GM12872 (cell line): ENCODE results near the gene OR1D5.
"Not testable (repeated sequence)": the region's sequence is repeated elsewhere in the genome, so short reads cannot be mapped to it uniquely, and the experiment has no call there.

ENCODE experiments used
- TF ChIP-seq, protein P1 (sequence below): IDR thresholded peaks from 3 replicates; pipeline ENCODE4 v1.5.1; 2011; ENCODE audit warnings: low read depth, mild to moderate bottlenecking, low read length, moderate library complexity; ENCODE audit not compliant: insufficient read depth

The OR1D5 gene, protein sequence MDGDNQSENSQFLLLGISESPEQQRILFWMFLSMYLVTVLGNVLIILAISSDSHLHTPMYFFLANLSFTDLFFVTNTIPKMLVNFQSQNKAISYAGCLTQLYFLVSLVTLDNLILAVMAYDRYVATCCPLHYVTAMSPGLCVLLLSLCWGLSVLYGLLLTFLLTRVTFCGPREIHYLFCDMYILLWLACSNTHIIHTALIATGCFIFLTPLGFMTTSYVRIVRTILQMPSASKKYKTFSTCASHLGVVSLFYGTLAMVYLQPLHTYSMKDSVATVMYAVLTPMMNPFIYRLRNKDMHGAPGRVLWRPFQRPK

GRCh38 chr17:3063507-3063906 is at the start of gene OR1D5:
OR1D5 (minus strand) TSS chr17:3063607; CDS start chr17:3063607, 0 bp downstream.
- TF ChIP-seq, protein P1, sequence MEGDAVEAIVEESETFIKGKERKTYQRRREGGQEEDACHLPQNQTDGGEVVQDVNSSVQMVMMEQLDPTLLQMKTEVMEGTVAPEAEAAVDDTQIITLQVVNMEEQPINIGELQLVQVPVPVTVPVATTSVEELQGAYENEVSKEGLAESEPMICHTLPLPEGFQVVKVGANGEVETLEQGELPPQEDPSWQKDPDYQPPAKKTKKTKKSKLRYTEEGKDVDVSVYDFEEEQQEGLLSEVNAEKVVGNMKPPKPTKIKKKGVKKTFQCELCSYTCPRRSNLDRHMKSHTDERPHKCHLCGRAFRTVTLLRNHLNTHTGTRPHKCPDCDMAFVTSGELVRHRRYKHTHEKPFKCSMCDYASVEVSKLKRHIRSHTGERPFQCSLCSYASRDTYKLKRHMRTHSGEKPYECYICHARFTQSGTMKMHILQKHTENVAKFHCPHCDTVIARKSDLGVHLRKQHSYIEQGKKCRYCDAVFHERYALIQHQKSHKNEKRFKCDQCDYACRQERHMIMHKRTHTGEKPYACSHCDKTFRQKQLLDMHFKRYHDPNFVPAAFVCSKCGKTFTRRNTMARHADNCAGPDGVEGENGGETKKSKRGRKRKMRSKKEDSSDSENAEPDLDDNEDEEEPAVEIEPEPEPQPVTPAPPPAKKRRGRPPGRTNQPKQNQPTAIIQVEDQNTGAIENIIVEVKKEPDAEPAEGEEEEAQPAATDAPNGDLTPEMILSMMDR = not testable (repeated sequence)

GRCh38 chr17:3104322-3104721 is 40.9 kb upstream of the OR1D5 start, which contains the start of gene OR1D2:
OR1D2 (minus strand) TSS chr17:3104422; CDS start chr17:3092996, 11,426 bp downstream.
- TF ChIP-seq, protein P1 = no peak

- TF ChIP-seq, protein P1 = no peak
Observed at GRCh38 chr17:3049705-3050295, 13.6 kb downstream of the OR1D5 start.

DNA sequence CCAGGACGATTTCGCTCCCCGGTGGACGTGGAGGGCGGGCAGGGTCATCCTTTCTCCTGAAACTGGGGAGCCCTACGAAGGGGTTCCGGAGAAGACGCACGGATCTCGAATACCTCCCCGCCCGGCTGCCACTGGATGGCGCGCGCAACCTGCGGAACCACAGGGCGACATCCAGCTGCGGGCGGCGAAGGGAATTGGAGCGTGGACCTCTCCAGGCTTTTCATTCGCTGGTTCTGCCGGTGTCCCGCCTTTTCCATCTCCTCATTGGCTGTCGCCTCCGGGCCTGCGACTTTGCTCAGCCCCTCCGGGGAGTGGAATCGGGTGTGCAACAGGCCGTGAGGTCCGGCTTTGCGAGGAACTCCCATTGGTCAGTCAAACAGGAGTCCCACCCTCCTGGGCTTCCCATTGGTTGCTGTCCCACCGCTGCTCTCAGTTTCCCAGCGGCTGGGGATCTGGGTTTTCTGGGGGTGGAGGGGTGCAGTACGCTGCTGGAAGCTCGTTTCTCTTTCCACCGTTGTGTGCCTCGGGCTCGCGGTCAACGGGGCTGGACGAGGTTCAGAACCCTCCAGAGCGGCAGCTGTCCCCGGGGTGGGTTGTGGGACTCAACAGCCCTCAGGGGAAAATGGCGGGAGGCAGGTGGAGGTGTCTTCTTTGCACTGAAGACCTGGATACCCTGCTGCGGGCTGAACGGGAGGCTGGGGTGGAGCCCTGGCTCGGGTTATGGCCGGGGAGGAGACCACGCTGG is 14.5 kb downstream of the OR1D5 start:
- TF ChIP-seq, protein P1 = peak; percentile 55

GRCh38 chr17:3046753-3047152 is 16.7 kb downstream of the OR1D5 start:
- TF ChIP-seq, protein P1 = no peak

- TF ChIP-seq, protein P1 = peak; percentile 52; the same call in 2 of the 3 replicates
Observed at GRCh38 chr17:3043737-3044365, 19.6 kb downstream of the OR1D5 start.

DNA sequence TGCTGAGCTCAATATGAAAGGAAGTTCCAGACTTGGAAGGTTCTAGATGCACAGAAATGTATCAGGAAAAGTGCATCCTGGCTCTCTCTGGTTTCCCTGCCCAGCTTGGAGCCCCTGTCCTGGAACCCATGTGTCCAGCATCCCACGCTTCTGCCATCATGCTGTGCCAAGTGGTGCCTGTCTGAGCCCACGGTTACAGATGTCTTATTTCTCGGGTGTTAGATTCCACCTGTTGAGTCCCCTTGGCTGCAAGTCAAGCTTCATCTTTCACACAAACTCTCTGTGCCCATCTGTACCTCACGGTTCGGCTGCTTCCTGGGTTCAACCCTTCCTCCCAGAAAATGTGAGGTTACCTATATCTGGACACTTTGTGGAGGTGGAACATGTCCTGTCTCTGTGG is 22.5 kb downstream of the OR1D5 start:
- TF ChIP-seq, protein P1 = no peak
